Measurements from ENCODE around the gene PABPN1. TPM values are rescaled to one million over a fixed set of nuclear protein-coding genes. Genes with fewer than 3 reads are reported as not detected.

PABPN1 gene
- total RNA-seq, 1 donor from 2014 or later: 162 TPM

GRCh38 chr14:23302290-23303225 is 18.7 kb upstream of the PABPN1 start, which contains the start of gene PPP1R3E:
Gene PPP1R3E (minus strand): TSS chr14:23302859. CDS start chr14:23302576, 283 bp downstream.
- peak within 1 kb of the TSS; percentile 77 for H3K27ac Mint-ChIP-seq (ENCODE audit: unreplicated experiment)
- no peaks in the 10 kb centered on the region for H3K36me3 Mint-ChIP-seq (ENCODE audit: low read depth, unreplicated experiment)
- Histone ChIP-seq H4K20me1 (ENCODE audit: insufficient read depth, low read length) (no peaks in the 10 kb centered on the region), H3K9me3 (ENCODE audit: insufficient read depth, low read depth, low read length) (no peaks in the 10 kb centered on the region), H3K9ac (ENCODE audit: low read length) (peak within 1 kb of the TSS; percentile 84), H2AFZ (ENCODE audit: low read depth, low read length) (peak within 1 kb of the TSS; percentile 90), H3K4me3 (ENCODE audit: insufficient read depth, low read depth, low read length) (peak within 1 kb of the TSS; percentile 70), H3K79me2 (ENCODE audit: insufficient read depth, low read length) (peaks cover 18% of the 10 kb centered on the region), H3K36me3 (ENCODE audit: insufficient read depth, low read length) (no peaks in the 10 kb centered on the region), H3K27ac (ENCODE audit: low read depth, low read length) (peak within 1 kb of the TSS; percentile 72), H3K4me2 (ENCODE audit: low read length) (peak within 1 kb of the TSS; percentile 96), H3K27me3 (ENCODE audit: insufficient read depth, low read length) (no peaks in the 10 kb centered on the region), H3K4me1 (ENCODE audit: insufficient read depth, low read length) (peaks cover 16% of the 10 kb centered on the region)
- no peak for DNase-seq (ENCODE audit: low read depth)
- no peak for TF ChIP-seq CTCF (IDR thresholded peaks at IDR 0.05; ENCODE audit: insufficient read depth, low read depth, low read length)
- peak within 1 kb of the TSS; percentile 91 for H3K4me3 Mint-ChIP-seq (ENCODE audit: unreplicated experiment)
- H3K27me3 Mint-ChIP-seq (ENCODE audit: low read depth, unreplicated experiment): no peaks in the 10 kb centered on the region
- peaks cover 24% of the 10 kb centered on the region for H3K4me1 Mint-ChIP-seq (ENCODE audit: low read depth, unreplicated experiment)
- H3K9me3 Mint-ChIP-seq (ENCODE audit: unreplicated experiment): no peaks in the 10 kb centered on the region
- FAIRE-seq: no peak

GRCh38 chr14:23306412-23307145 is 14.7 kb upstream of the PABPN1 start, which contains the start of gene BCL2L2:
Gene BCL2L2 (plus strand): TSS chr14:23306833. CDS start chr14:23307768, 935 bp downstream.
- Histone ChIP-seq H3K27me3 (ENCODE audit: insufficient read depth, low read length) (no peaks in the 10 kb centered on the region), H3K36me3 (ENCODE audit: insufficient read depth, low read length) (peaks cover 15% of the 10 kb centered on the region), H3K79me2 (ENCODE audit: insufficient read depth, low read length) (peaks cover 53% of the 10 kb centered on the region), H3K9me3 (ENCODE audit: insufficient read depth, low read depth, low read length) (no peaks in the 10 kb centered on the region), H3K4me2 (ENCODE audit: low read length) (peak within 1 kb of the TSS; percentile 93), H3K4me3 (ENCODE audit: insufficient read depth, low read depth, low read length) (peak within 1 kb of the TSS; percentile 82), H3K4me1 (ENCODE audit: insufficient read depth, low read length) (peaks cover 22% of the 10 kb centered on the region), H2AFZ (ENCODE audit: low read depth, low read length) (peak within 1 kb of the TSS; percentile 79), H3K9ac (ENCODE audit: low read length) (peak within 1 kb of the TSS; percentile 96), H4K20me1 (ENCODE audit: insufficient read depth, low read length) (peaks cover 34% of the 10 kb centered on the region), H3K27ac (ENCODE audit: low read depth, low read length) (peak within 1 kb of the TSS; percentile 76)
- peaks cover 23% of the 10 kb centered on the region for H3K4me1 Mint-ChIP-seq (ENCODE audit: low read depth, unreplicated experiment)
- H3K9me3 Mint-ChIP-seq (ENCODE audit: unreplicated experiment): no peaks in the 10 kb centered on the region
- no peak for TF ChIP-seq EZH2 (IDR thresholded peaks at IDR 0.05; ENCODE audit: insufficient read depth, low read length)
- no peak for TF ChIP-seq CTCF (IDR thresholded peaks at IDR 0.05; ENCODE audit: insufficient read depth, low read depth, low read length)
- H3K4me3 Mint-ChIP-seq (ENCODE audit: unreplicated experiment): peak within 1 kb of the TSS; percentile 92
- H3K27me3 Mint-ChIP-seq (ENCODE audit: low read depth, unreplicated experiment): no peaks in the 10 kb centered on the region
- peak within 1 kb of the TSS; percentile 92 for H3K27ac Mint-ChIP-seq (ENCODE audit: unreplicated experiment)
- DNase-seq (ENCODE audit: low read depth) (peak; percentile 78), FAIRE-seq (no peak)
- H3K36me3 Mint-ChIP-seq (ENCODE audit: low read depth, unreplicated experiment): peaks cover 14% of the 10 kb centered on the region
